HFFc6 (cell line): ENCODE results near the gene TEPSIN. TPM values are rescaled to one million over a fixed set of nuclear protein-coding genes. Genes with fewer than 3 reads are reported as not detected.

Experiments
- DNase-seq: peaks from one replicate; pipeline ENCODE4 v3.0.0-alpha.2; 2018
- H3K27ac Mint-ChIP-seq: 2 replicates; pipeline ENCODE4 v1.8.0; 2020; ENCODE audit warnings: mild to moderate bottlenecking, mixed read lengths
- H3K27me3 Mint-ChIP-seq: 2 replicates; pipeline ENCODE4 v1.8.0; 2021; ENCODE audit warnings: mild to moderate bottlenecking, moderate library complexity, mixed read lengths; ENCODE audit not compliant: insufficient read depth
- H3K36me3 Mint-ChIP-seq: 2 replicates; pipeline ENCODE4 v1.8.0; 2021; ENCODE audit warnings: low read depth, mixed read lengths
- H3K4me1 Mint-ChIP-seq: 2 replicates; pipeline ENCODE4 v1.8.0; 2020; ENCODE audit warnings: low read depth, mixed read lengths
- H3K4me3 Mint-ChIP-seq: 2 replicates; pipeline ENCODE4 v1.8.0; 2020; ENCODE audit warnings: mild to moderate bottlenecking, moderate library complexity, mixed read lengths
- H3K9me3 Mint-ChIP-seq: 2 replicates; pipeline ENCODE4 v1.8.0; 2020; ENCODE audit warnings: mild to moderate bottlenecking, mixed read lengths
- total RNA-seq, 6 experiments: library from RNA; stranded (reverse); fragmentation: NEBNext Ultra II Directional; extraction: Animal tissue kit (Norgen Biotek cat#: 25700); gene quantifications; 2 replicates in 1 of 6; 3 replicates in 5 of 6; pipeline ENCODE4 v1.2.3, GENCODE V29; 2021
- TF ChIP-seq, protein P1 (sequence below): fragments of 200-600 bp; sonication (generic); IDR thresholded peaks from 2 replicates; pipeline ENCODE4 v1.5.0; 2021; ENCODE audit warnings: antibody characterized with exemption, mild to moderate bottlenecking

Gene TEPSIN
- total RNA-seq, 6 experiments from 2014 or later, result 16.2 to 22.5 (median 19.0) TPM

DNA sequence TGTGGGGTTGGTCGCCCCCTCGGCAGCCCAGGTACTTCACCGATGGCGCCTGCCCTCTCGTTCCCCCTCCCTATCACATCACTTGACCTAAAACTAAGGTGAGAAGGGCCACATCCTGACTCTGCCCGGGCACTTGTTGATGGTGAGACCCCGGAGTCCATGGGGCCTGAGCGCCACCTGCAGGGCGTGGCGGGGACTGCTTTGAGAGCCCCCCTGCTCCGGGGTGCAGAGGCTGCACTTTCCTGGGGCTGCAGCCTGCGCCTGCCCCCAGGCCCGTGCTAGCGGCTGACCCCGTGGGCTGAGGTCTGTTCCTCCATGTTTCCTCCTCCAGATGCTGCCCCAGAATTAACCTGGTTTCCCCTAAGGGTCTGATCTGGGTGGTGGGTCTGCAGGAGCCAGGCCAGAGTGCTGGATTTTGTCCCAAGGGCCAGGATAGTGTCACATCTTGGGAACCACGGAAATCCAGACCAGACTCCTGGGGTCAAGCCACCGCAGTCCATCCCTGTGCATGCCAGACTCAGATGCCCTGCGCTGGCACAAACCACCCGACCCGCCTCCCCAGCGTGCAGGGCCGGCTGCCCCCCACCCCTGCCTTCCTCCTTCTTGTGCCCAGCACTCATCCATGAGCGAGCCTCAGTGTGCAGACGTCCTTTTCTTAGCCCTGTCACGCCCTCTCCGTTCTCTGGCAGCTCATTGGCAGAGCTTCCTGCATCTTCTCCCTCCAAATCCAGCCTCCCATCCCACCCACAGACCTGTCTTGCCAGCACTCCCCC lies 3.0 kb upstream of the TEPSIN start:
- Mint-ChIP-seq H3K36me3 (peaks cover 4% of the 10 kb centered on the region; the same call in 1 of the 2 replicates), H3K27me3 (peaks cover 6% of the 10 kb centered on the region), H3K9me3 (no peaks in the 10 kb centered on the region), H3K4me1 (peaks cover 27% of the 10 kb centered on the region), H3K4me3 (no peak overlapping the region), H3K27ac (no peak overlapping the region; the same call in 1 of the 2 replicates)
- no peak for DNase-seq
- TF ChIP-seq, protein P1, sequence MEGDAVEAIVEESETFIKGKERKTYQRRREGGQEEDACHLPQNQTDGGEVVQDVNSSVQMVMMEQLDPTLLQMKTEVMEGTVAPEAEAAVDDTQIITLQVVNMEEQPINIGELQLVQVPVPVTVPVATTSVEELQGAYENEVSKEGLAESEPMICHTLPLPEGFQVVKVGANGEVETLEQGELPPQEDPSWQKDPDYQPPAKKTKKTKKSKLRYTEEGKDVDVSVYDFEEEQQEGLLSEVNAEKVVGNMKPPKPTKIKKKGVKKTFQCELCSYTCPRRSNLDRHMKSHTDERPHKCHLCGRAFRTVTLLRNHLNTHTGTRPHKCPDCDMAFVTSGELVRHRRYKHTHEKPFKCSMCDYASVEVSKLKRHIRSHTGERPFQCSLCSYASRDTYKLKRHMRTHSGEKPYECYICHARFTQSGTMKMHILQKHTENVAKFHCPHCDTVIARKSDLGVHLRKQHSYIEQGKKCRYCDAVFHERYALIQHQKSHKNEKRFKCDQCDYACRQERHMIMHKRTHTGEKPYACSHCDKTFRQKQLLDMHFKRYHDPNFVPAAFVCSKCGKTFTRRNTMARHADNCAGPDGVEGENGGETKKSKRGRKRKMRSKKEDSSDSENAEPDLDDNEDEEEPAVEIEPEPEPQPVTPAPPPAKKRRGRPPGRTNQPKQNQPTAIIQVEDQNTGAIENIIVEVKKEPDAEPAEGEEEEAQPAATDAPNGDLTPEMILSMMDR, result peak; percentile 89

DNA sequence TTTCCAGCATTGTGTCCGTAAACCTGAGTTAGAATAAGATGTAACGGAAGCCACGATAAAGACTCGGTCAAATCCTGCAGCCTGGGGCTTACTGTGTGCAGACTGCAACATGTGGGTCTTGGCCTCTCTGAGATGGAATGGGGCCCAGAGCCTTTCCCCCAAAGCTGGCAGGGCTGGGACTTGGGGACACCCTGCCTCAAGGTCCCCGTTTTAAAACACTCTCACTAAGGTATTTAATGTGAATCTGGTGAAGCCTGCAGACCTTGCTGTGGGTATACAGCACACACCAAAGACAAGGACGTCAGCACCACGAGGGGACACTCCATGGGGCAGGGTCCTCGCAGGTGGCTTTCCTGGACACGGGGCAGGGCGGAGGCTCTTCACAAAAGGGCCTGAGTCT lies 2.3 kb upstream of the TEPSIN start:
- H3K4me1 Mint-ChIP-seq, result peaks cover 27% of the 10 kb centered on the region
- H3K4me3 Mint-ChIP-seq, result peak overlapping the region; percentile 98
- no peak for DNase-seq
- H3K9me3 Mint-ChIP-seq, result no peaks in the 10 kb centered on the region
- TF ChIP-seq, protein P1, result no peak
- 0 out of 2 replicates have a peak overlapping the region, but pooled peaks have one; percentile 33 for H3K27ac Mint-ChIP-seq
- peaks cover 4% of the 10 kb centered on the region; the same call in 1 of the 2 replicates for H3K36me3 Mint-ChIP-seq
- H3K27me3 Mint-ChIP-seq, result peaks cover 6% of the 10 kb centered on the region

- TF ChIP-seq, protein P1, result no peak
- DNase-seq, result no peak
- no peaks in the 10 kb centered on the region for H3K9me3 Mint-ChIP-seq
- peaks cover 4% of the 10 kb centered on the region; the same call in 1 of the 2 replicates for H3K36me3 Mint-ChIP-seq
- H3K27me3 Mint-ChIP-seq, result peaks cover 6% of the 10 kb centered on the region
- peak overlapping the region; percentile 98 for H3K4me3 Mint-ChIP-seq
- H3K27ac Mint-ChIP-seq, result peak overlapping the region; percentile 33; the same call in 1 of the 2 replicates
- peaks cover 27% of the 10 kb centered on the region for H3K4me1 Mint-ChIP-seq
Measured at GRCh38 chr17:81240761-81241160, 1.9 kb upstream of the TEPSIN start.

- peak overlapping the region; percentile 93 for H3K27ac Mint-ChIP-seq
- H3K4me1 Mint-ChIP-seq, result peaks cover 27% of the 10 kb centered on the region
- H3K36me3 Mint-ChIP-seq, result peaks cover 4% of the 10 kb centered on the region; the same call in 1 of the 2 replicates
- peak; percentile 19 for DNase-seq
- H3K27me3 Mint-ChIP-seq, result peaks cover 6% of the 10 kb centered on the region
- H3K4me3 Mint-ChIP-seq, result peak overlapping the region; percentile 98
- TF ChIP-seq, protein P1, result no peak
- H3K9me3 Mint-ChIP-seq, result no peaks in the 10 kb centered on the region
Measured at GRCh38 chr17:81239714-81240555, 1.1 kb upstream of the TEPSIN start.

- no peaks in the 10 kb centered on the region for H3K9me3 Mint-ChIP-seq
- TF ChIP-seq, protein P1, result no peak
- no peak for DNase-seq
- peaks cover 27% of the 10 kb centered on the region for H3K4me1 Mint-ChIP-seq
- no peak overlapping the region for H3K27ac Mint-ChIP-seq
- peaks cover 5% of the 10 kb centered on the region for H3K27me3 Mint-ChIP-seq
- peaks cover 4% of the 10 kb centered on the region; the same call in 1 of the 2 replicates for H3K36me3 Mint-ChIP-seq
- peak overlapping the region; percentile 88 for H3K4me3 Mint-ChIP-seq
Measured at GRCh38 chr17:81238490-81238814, 403 bp downstream of the TEPSIN start.
